Measurements from ENCODE around the gene HSD3B1.
A peak's percentile ranks its signal among the peaks of the same experiment; 100 is the strongest.

HSD3B1 gene

GRCh38 chr1:119506941-119507340 is at the start of gene HSD3B1:
HSD3B1 (plus strand) TSS chr1:119507210; CDS start chr1:119507477, 267 bp downstream.
- DNase-seq (ENCODE audit: low read depth in 4 of 4, low spot score in 1 of 4): no peak

- DNase-seq (ENCODE audit: low read depth in 4 of 4, low spot score in 1 of 4): no peak
These were observed 44.0 kb upstream of the HSD3B1 start for GRCh38 chr1:119462964-119463363.

GRCh38 chr1:119463569-119463968 is 43.4 kb upstream of the HSD3B1 start:
- no peak for DNase-seq (ENCODE audit: low read depth in 4 of 4, low spot score in 1 of 4)

GRCh38 chr1:119466445-119466844 is 40.6 kb upstream of the HSD3B1 start:
- no peak for DNase-seq (ENCODE audit: low read depth in 4 of 4, low spot score in 1 of 4)

GRCh38 chr1:119467219-119467618 is 39.8 kb upstream of the HSD3B1 start:
- DNase-seq (ENCODE audit: low read depth in 4 of 4, low spot score in 1 of 4): no peak

GRCh38 chr1:119467857-119468668 is 38.9 kb upstream of the HSD3B1 start:
- no peak for DNase-seq (ENCODE audit: low read depth in 4 of 4, low spot score in 1 of 4)

GRCh38 chr1:119469741-119470140 is 37.3 kb upstream of the HSD3B1 start:
- no peak for DNase-seq (ENCODE audit: low read depth in 4 of 4, low spot score in 1 of 4)

GRCh38 chr1:119470377-119470776 is 36.6 kb upstream of the HSD3B1 start:
- no peak for DNase-seq (ENCODE audit: low read depth in 4 of 4, low spot score in 1 of 4)

- no peak for DNase-seq (ENCODE audit: low read depth in 4 of 4, low spot score in 1 of 4)
These were observed 36.1 kb upstream of the HSD3B1 start for GRCh38 chr1:119470958-119471357.

- no peak for DNase-seq (ENCODE audit: low read depth in 4 of 4, low spot score in 1 of 4)
These were observed 35.4 kb upstream of the HSD3B1 start for GRCh38 chr1:119471566-119471965.

GRCh38 chr1:119472080-119472818 is 34.8 kb upstream of the HSD3B1 start:
- DNase-seq (ENCODE audit: low read depth in 4 of 4, low spot score in 1 of 4): no peak

- no peak for DNase-seq (ENCODE audit: low read depth in 4 of 4, low spot score in 1 of 4)
These were observed 34.2 kb upstream of the HSD3B1 start for GRCh38 chr1:119472819-119473175.

GRCh38 chr1:119475866-119476439 is 31.1 kb upstream of the HSD3B1 start:
- DNase-seq (ENCODE audit: low read depth in 4 of 4, low spot score in 1 of 4): peak in 1 of 4 experiments; percentile 13

- DNase-seq (ENCODE audit: low read depth in 4 of 4, low spot score in 1 of 4): no peak
These were observed 29.3 kb upstream of the HSD3B1 start for GRCh38 chr1:119477710-119478109.

GRCh38 chr1:119480175-119480574 is 26.8 kb upstream of the HSD3B1 start:
- no peak for DNase-seq (ENCODE audit: low read depth in 4 of 4, low spot score in 1 of 4)

- DNase-seq (ENCODE audit: low read depth in 4 of 4, low spot score in 1 of 4): no peak
These were observed 25.1 kb upstream of the HSD3B1 start for GRCh38 chr1:119481951-119482350.

GRCh38 chr1:119482517-119483425 is 24.2 kb upstream of the HSD3B1 start:
- no peak for DNase-seq (ENCODE audit: low read depth in 4 of 4, low spot score in 1 of 4)

- no peak for DNase-seq (ENCODE audit: low read depth in 4 of 4, low spot score in 1 of 4)
These were observed 23.4 kb upstream of the HSD3B1 start for GRCh38 chr1:119483441-119484200.

- no peak for DNase-seq (ENCODE audit: low read depth in 4 of 4, low spot score in 1 of 4)
These were observed 21.8 kb upstream of the HSD3B1 start for GRCh38 chr1:119485201-119485600.

- DNase-seq (ENCODE audit: low read depth in 4 of 4, low spot score in 1 of 4): no peak
These were observed 18.8 kb upstream of the HSD3B1 start for GRCh38 chr1:119488216-119488615.

Measured in stimulated activated CD4-positive, alpha-beta T cell treated with anti-CD3 and anti-CD28 coated beads, Interleukin-1b, Interleukin-23, amount 100 ng/mL, for 24 hours (primary cell).